HepG2 (cell line): Measurements from ENCODE around the gene EFEMP2. TPM values are rescaled to one million over a fixed set of nuclear protein-coding genes. Genes with fewer than 3 reads are reported as not detected.

Source experiments
- EP300 ChIP-seq, 3 experiments: sonication (generic) in 1 of 3; formaldehyde crosslinking in 1 of 3; IDR thresholded peaks; 2 replicates each; pipeline versions ENCODE4 v1.5.1 to v1.6.1; 2011 to 2020; ENCODE audit warnings: low read depth in 2 of 3, low read length in 2 of 3, borderline replicate concordance in 1 of 3, improper control_type of control experiment in 1 of 3, mild to moderate bottlenecking in 1 of 3, missing genetic modification reagents in 1 of 3, moderate library complexity in 1 of 3
- HES4 ChIP-seq: sonication (generic); formaldehyde crosslinking; IDR thresholded peaks from 2 replicates; pipeline ENCODE4 v1.9.0; 2021; ENCODE audit warnings: mild to moderate bottlenecking, missing genetic modification reagents, borderline replicate concordance
- HMG20A ChIP-seq: IDR thresholded peaks from 2 replicates; pipeline ENCODE4 v1.6.1; 2016; ENCODE audit warnings: borderline replicate concordance
- HMG20B ChIP-seq: conservative IDR thresholded peaks from 2 replicates; pipeline ENCODE4 v1.6.1; 2016; ENCODE audit warnings: missing genetic modification reagents, missing compliant biosample characterization
- MAZ ChIP-seq, 2 experiments: sonication (generic) in 1 of 2; formaldehyde crosslinking in 1 of 2; IDR thresholded peaks; 2 replicates each; pipeline versions ENCODE4 v1.5.0 to v1.6.1; 2012 to 2020; ENCODE audit warnings: low read depth in 2 of 2, mild to moderate bottlenecking in 2 of 2, borderline replicate concordance in 1 of 2, improper control_type of control experiment in 1 of 2, low read length in 1 of 2, missing genetic modification reagents in 1 of 2, moderate library complexity in 1 of 2
- MEF2D ChIP-seq: sonication (generic); formaldehyde crosslinking; IDR thresholded peaks from 2 replicates; pipeline ENCODE4 v1.5.1; 2020; ENCODE audit warnings: mild to moderate bottlenecking, missing genetic modification reagents
- NCOA1 ChIP-seq: sonication (generic); formaldehyde crosslinking; IDR thresholded peaks from 2 replicates; pipeline ENCODE4 v1.9.0; 2021; ENCODE audit warnings: missing genetic modification reagents
- NFIC ChIP-seq: IDR thresholded peaks from 2 replicates; pipeline ENCODE4 v1.6.1; 2012; ENCODE audit warnings: mild to moderate bottlenecking, low read length, inconsistent platforms
- PBX2 ChIP-seq: IDR thresholded peaks from 2 replicates; pipeline ENCODE4 v1.6.1; 2016; ENCODE audit warnings: control low read depth
- TCF7 ChIP-seq: sonication (generic); IDR thresholded peaks from 2 replicates; pipeline ENCODE4 v1.6.1; 2016; ENCODE audit warnings: antibody characterized with exemption, low read depth
- ZBTB2 ChIP-seq: sonication (generic); formaldehyde crosslinking; IDR thresholded peaks from 2 replicates; pipeline ENCODE4 v1.8.0; 2022; ENCODE audit warnings: low read depth, missing genetic modification reagents
- ZBTB37 ChIP-seq: sonication (generic); formaldehyde crosslinking; IDR thresholded peaks from 2 replicates; pipeline ENCODE4 v1.4.0; 2020; ENCODE audit warnings: mild to moderate bottlenecking, missing genetic modification reagents
- ZNF296 ChIP-seq: sonication (generic); formaldehyde crosslinking; conservative IDR thresholded peaks from 2 replicates; pipeline ENCODE4 v1.5.0; 2020; ENCODE audit warnings: mild to moderate bottlenecking, missing genetic modification reagents
- ZNF337 ChIP-seq: sonication (generic); formaldehyde crosslinking; IDR thresholded peaks from 2 replicates; pipeline ENCODE4 v1.5.1; 2020; ENCODE audit warnings: missing genetic modification reagents, low read depth, mild to moderate bottlenecking, borderline replicate concordance
- ZNF503 ChIP-seq: sonication (generic); formaldehyde crosslinking; IDR thresholded peaks from 2 replicates; pipeline ENCODE4 v1.4.0; 2020; ENCODE audit warnings: missing genetic modification reagents
- ZNF569 ChIP-seq: sonication (generic); formaldehyde crosslinking; IDR thresholded peaks from 2 replicates; pipeline ENCODE4 v1.5.0; 2020; ENCODE audit warnings: mild to moderate bottlenecking, missing genetic modification reagents, moderate library complexity, borderline replicate concordance
- ZNF710 ChIP-seq: sonication (generic); formaldehyde crosslinking; IDR thresholded peaks from 2 replicates; pipeline ENCODE4 v1.5.0; 2020; ENCODE audit warnings: mild to moderate bottlenecking, missing genetic modification reagents, borderline replicate concordance
- ZNF737 ChIP-seq: sonication (generic); formaldehyde crosslinking; IDR thresholded peaks from 2 replicates; pipeline ENCODE4 v1.5.0; 2020; ENCODE audit warnings: missing genetic modification reagents, mild to moderate bottlenecking, borderline replicate concordance
- ZNF740 ChIP-seq: sonication (generic); formaldehyde crosslinking; IDR thresholded peaks from 2 replicates; pipeline ENCODE4 v1.4.0; 2020; ENCODE audit warnings: missing genetic modification reagents
- ZNF780A ChIP-seq: sonication (generic); formaldehyde crosslinking; IDR thresholded peaks from 2 replicates; pipeline ENCODE4 v1.8.0; 2022; ENCODE audit warnings: mild to moderate bottlenecking, missing genetic modification reagents, moderate library complexity
- polyA plus RNA-seq, 8 experiments: library from polyadenylated mRNA; depleted of rRNA in 3 of 8; stranded (reverse) in 7 of 8; unstranded in 1 of 8; fragments of >200 nt; fragmentation: Illumina TruSeq in 4 of 8; extraction: Trizol in 4 of 8; gene quantifications; 2 replicates each; pipeline versions ENCODE4 v1.2.1 to v1.2.3, GENCODE V29; 2011 to 2016; ENCODE audit warnings: low read depth in 4 of 8, missing spikeins in 1 of 8, mixed read lengths in 1 of 8; ENCODE audit not compliant: insufficient read depth in 1 of 8
- total RNA-seq, 5 experiments: library from RNA; depleted of rRNA; stranded (reverse); fragments of >200 nt; fragmentation: Illumina TruSeq; extraction: Trizol; gene quantifications; 2 replicates each; pipeline ENCODE4 v1.2.3, GENCODE V29; 2016; ENCODE audit warnings: low read depth in 1 of 5

Gene EFEMP2
- total and polyA plus RNA-seq, 2 of the 13 experiments (the other 11 are each of a cell fraction or from before 2014, with no cell fraction given): 7.4 to 29.7 TPM

- TF ChIP-seq ZNF737: no peak
- TF ChIP-seq HES4 (CRISPR knock-in tag): peak; percentile 59; the same call in 1 of the 2 replicates
- TF ChIP-seq NCOA1 (CRISPR knock-in tag): no peak
- no peak for TF ChIP-seq PBX2 (CRISPR knock-in tag)
- TF ChIP-seq ZNF569: no peak
- no peak for TF ChIP-seq HMG20A (CRISPR knock-in tag)
- no peak for TF ChIP-seq ZNF337
- peak in 1 of 2 experiments; percentile 36; a peak in 1 of 4 replicates for TF ChIP-seq EP300 (IDR thresholded peaks at IDR 0.05; ENCODE audit: low read depth in 2 of 2, low read length in 2 of 2)
- peak; percentile 50; the same call in 1 of the 2 replicates for TF ChIP-seq EP300 (CRISPR knock-in tag; IDR thresholded peaks at IDR 0.05; ENCODE audit: borderline replicate concordance)
- peak; percentile 84 for TF ChIP-seq ZBTB2 (CRISPR knock-in tag)
- no peak for TF ChIP-seq ZBTB37 (CRISPR knock-in tag)
- TF ChIP-seq ZNF740: peak; percentile 34; the same call in 1 of the 2 replicates
- TF ChIP-seq ZNF296 (CRISPR knock-in tag): no peak
- TF ChIP-seq MEF2D (CRISPR knock-in tag): no peak; the same call in 1 of the 2 replicates
- 0 out of 2 replicates have a peak, but pooled peaks have one; percentile 34 for TF ChIP-seq ZNF710 (CRISPR knock-in tag)
- no peak for TF ChIP-seq NFIC
- no peak for TF ChIP-seq ZNF780A
- peak; percentile 88 for TF ChIP-seq ZNF503 (CRISPR knock-in tag)
- peak; percentile 99 for TF ChIP-seq MAZ (IDR thresholded peaks at IDR 0.05; ENCODE audit: borderline replicate concordance, low read depth, low read length)
- TF ChIP-seq MAZ (CRISPR knock-in tag; IDR thresholded peaks at IDR 0.05; ENCODE audit: low read depth): peak; percentile 100
- TF ChIP-seq HMG20B (CRISPR knock-in tag): peak; percentile 65; the same call in 1 of the 2 replicates
- TF ChIP-seq TCF7: no peak
Observed at GRCh38 chr11:65919141-65919572, 46.6 kb upstream of the EFEMP2 start, which contains the start of gene DRAP1 (continued).
